ENCODE data around the gene STARD7.
A peak's percentile ranks its signal among the peaks of the same experiment; 100 is the strongest.
"Not testable (repeated sequence)": the region's sequence is repeated elsewhere in the genome, so short reads cannot be mapped to it uniquely, and the experiment has no call there.

Gene STARD7

GRCh38 chr2:96208143-96209010, at the start of gene STARD7:
Gene STARD7, minus strand, starts transcription at chr2:96208827. Its CDS starts 393 bp downstream, at chr2:96208434.
- DNase-seq (ENCODE audit: low read depth in 2 of 2), result peak; percentile 96

- not testable (repeated sequence) for DNase-seq (ENCODE audit: low read depth in 2 of 2)
Measured at GRCh38 chr2:96257744-96258143, 49.1 kb upstream of the STARD7 start.

GRCh38 chr2:96256611-96257113, 48.0 kb upstream of the STARD7 start:
- DNase-seq (ENCODE audit: low read depth in 2 of 2), result no peak

GRCh38 chr2:96254571-96254970, 45.9 kb upstream of the STARD7 start:
- DNase-seq (ENCODE audit: low read depth in 2 of 2), result no peak

- no peak for DNase-seq (ENCODE audit: low read depth in 2 of 2)
Measured at GRCh38 chr2:96253006-96253405, 44.4 kb upstream of the STARD7 start.

- no peak for DNase-seq (ENCODE audit: low read depth in 2 of 2)
Measured at GRCh38 chr2:96252526-96252925, 43.9 kb upstream of the STARD7 start.

- no peak for DNase-seq (ENCODE audit: low read depth in 2 of 2)
Measured at GRCh38 chr2:96251721-96252292, 43.2 kb upstream of the STARD7 start.

- DNase-seq (ENCODE audit: low read depth in 2 of 2), result no peak
Measured at GRCh38 chr2:96250188-96250587, 41.6 kb upstream of the STARD7 start.

GRCh38 chr2:96249654-96250053, 41.0 kb upstream of the STARD7 start:
- DNase-seq (ENCODE audit: low read depth in 2 of 2), result no peak

GRCh38 chr2:96248624-96249023, 40.0 kb upstream of the STARD7 start:
- no peak for DNase-seq (ENCODE audit: low read depth in 2 of 2)

- no peak for DNase-seq (ENCODE audit: low read depth in 2 of 2)
Measured at GRCh38 chr2:96247896-96248295, 39.3 kb upstream of the STARD7 start.

- DNase-seq (ENCODE audit: low read depth in 2 of 2), result no peak
Measured at GRCh38 chr2:96247009-96247408, 38.4 kb upstream of the STARD7 start.

- no peak for DNase-seq (ENCODE audit: low read depth in 2 of 2)
Measured at GRCh38 chr2:96245609-96246390, 37.2 kb upstream of the STARD7 start.

- no peak for DNase-seq (ENCODE audit: low read depth in 2 of 2)
Measured at GRCh38 chr2:96243843-96244242, 35.2 kb upstream of the STARD7 start.

GRCh38 chr2:96241900-96242611, 33.4 kb upstream of the STARD7 start:
- DNase-seq (ENCODE audit: low read depth in 2 of 2), result no peak

- DNase-seq (ENCODE audit: low read depth in 2 of 2), result no peak
Measured at GRCh38 chr2:96241227-96241626, 32.6 kb upstream of the STARD7 start.

- no peak for DNase-seq (ENCODE audit: low read depth in 2 of 2)
Measured at GRCh38 chr2:96240341-96241038, 31.9 kb upstream of the STARD7 start.

- DNase-seq (ENCODE audit: low read depth in 2 of 2), result no peak
Measured at GRCh38 chr2:96239745-96240264, 31.2 kb upstream of the STARD7 start.

- no peak for DNase-seq (ENCODE audit: low read depth in 2 of 2)
Measured at GRCh38 chr2:96239091-96239490, 30.5 kb upstream of the STARD7 start.

- DNase-seq (ENCODE audit: low read depth in 2 of 2), result no peak
Measured at GRCh38 chr2:96238266-96238665, 29.6 kb upstream of the STARD7 start.

- DNase-seq (ENCODE audit: low read depth in 2 of 2), result no peak
Measured at GRCh38 chr2:96236882-96237281, 28.3 kb upstream of the STARD7 start.
